ENCODE results near the gene ARHGAP31.

The ARHGAP31 gene

GRCh38 chr3:119443179-119443578 lies 149.0 kb downstream of the ARHGAP31 start:
- Histone ChIP-seq H3K4me2 (ENCODE audit: low read length) (no peak overlapping the region), H3F3A (ENCODE audit: insufficient read depth, low read length) (no peaks in the 10 kb centered on the region), H3K4me1 (ENCODE audit: insufficient read depth, low read length, severe bottlenecking) (no peaks in the 10 kb centered on the region), H3K27ac (ENCODE audit: low read depth, low read length, poor library complexity, severe bottlenecking) (no peak overlapping the region), H4K20me1 (ENCODE audit: insufficient read depth, low read length) (no peaks in the 10 kb centered on the region), H2AFZ (ENCODE audit: low read length) (no peak overlapping the region), H3K27me3 (ENCODE audit: insufficient read depth, low read length) (no peaks in the 10 kb centered on the region), H3K4me3 (ENCODE audit: low read depth, low read length, poor library complexity, severe bottlenecking) (no peak overlapping the region), H3K9me3 (ENCODE audit: low read length) (peaks cover 4% of the 10 kb centered on the region), H3K36me3 (ENCODE audit: insufficient read depth, low read length) (peaks cover 68% of the 10 kb centered on the region), H3K79me2 (ENCODE audit: insufficient read depth, low read length) (no peaks in the 10 kb centered on the region), H3K9ac (ENCODE audit: low read length) (no peak overlapping the region), H3K9me2 (ENCODE audit: low read depth, low read length) (no peaks in the 10 kb centered on the region)
- TF ChIP-seq EZH2 (IDR thresholded peaks at IDR 0.05; ENCODE audit: borderline replicate concordance, low read length) (no peak), CTCF (IDR thresholded peaks at IDR 0.05; ENCODE audit: low read length) (no peak)

- Histone ChIP-seq H3K9ac (ENCODE audit: low read length) (no peak overlapping the region), H3K4me2 (ENCODE audit: low read length) (no peak overlapping the region), H3K4me3 (ENCODE audit: low read depth, low read length, poor library complexity, severe bottlenecking) (no peak overlapping the region), H3K27ac (ENCODE audit: low read depth, low read length, poor library complexity, severe bottlenecking) (no peak overlapping the region), H3K9me2 (ENCODE audit: low read depth, low read length) (no peaks in the 10 kb centered on the region), H3K9me3 (ENCODE audit: low read length) (peaks cover 4% of the 10 kb centered on the region), H3K4me1 (ENCODE audit: insufficient read depth, low read length, severe bottlenecking) (no peaks in the 10 kb centered on the region), H3K79me2 (ENCODE audit: insufficient read depth, low read length) (no peaks in the 10 kb centered on the region), H4K20me1 (ENCODE audit: insufficient read depth, low read length) (no peaks in the 10 kb centered on the region), H3K27me3 (ENCODE audit: insufficient read depth, low read length) (no peaks in the 10 kb centered on the region), H3F3A (ENCODE audit: insufficient read depth, low read length) (no peaks in the 10 kb centered on the region), H2AFZ (ENCODE audit: low read length) (no peak overlapping the region), H3K36me3 (ENCODE audit: insufficient read depth, low read length) (peaks cover 74% of the 10 kb centered on the region)
- TF ChIP-seq EZH2 (IDR thresholded peaks at IDR 0.05; ENCODE audit: borderline replicate concordance, low read length) (no peak), CTCF (IDR thresholded peaks at IDR 0.05; ENCODE audit: low read length) (no peak)
Observed at GRCh38 chr3:119444590-119444989, 150.4 kb downstream of the ARHGAP31 start.

- Histone ChIP-seq H3K4me1 (ENCODE audit: insufficient read depth, low read length, severe bottlenecking) (no peaks in the 10 kb centered on the region), H3K27ac (ENCODE audit: low read depth, low read length, poor library complexity, severe bottlenecking) (no peak overlapping the region), H3K9me2 (ENCODE audit: low read depth, low read length) (no peaks in the 10 kb centered on the region), H3K4me3 (ENCODE audit: low read depth, low read length, poor library complexity, severe bottlenecking) (no peak overlapping the region), H3K79me2 (ENCODE audit: insufficient read depth, low read length) (no peaks in the 10 kb centered on the region), H3K36me3 (ENCODE audit: insufficient read depth, low read length) (peaks cover 86% of the 10 kb centered on the region), H3F3A (ENCODE audit: insufficient read depth, low read length) (no peaks in the 10 kb centered on the region), H4K20me1 (ENCODE audit: insufficient read depth, low read length) (no peaks in the 10 kb centered on the region), H3K9me3 (ENCODE audit: low read length) (no peaks in the 10 kb centered on the region), H2AFZ (ENCODE audit: low read length) (no peak overlapping the region), H3K9ac (ENCODE audit: low read length) (no peak overlapping the region), H3K4me2 (ENCODE audit: low read length) (no peak overlapping the region), H3K27me3 (ENCODE audit: insufficient read depth, low read length) (no peaks in the 10 kb centered on the region)
- TF ChIP-seq EZH2 (IDR thresholded peaks at IDR 0.05; ENCODE audit: borderline replicate concordance, low read length): no peak
- TF ChIP-seq CTCF (IDR thresholded peaks at IDR 0.05; ENCODE audit: low read length): no peak
Observed at GRCh38 chr3:119453822-119454221, 159.6 kb downstream of the ARHGAP31 start.
